Testis (tissue), 2 donors: ENCODE data around the gene SLC1A1.
"Not testable (repeated sequence)": the region's sequence is repeated elsewhere in the genome, so short reads cannot be mapped to it uniquely, and the experiment has no call there.

Experiments used
- CTCF ChIP-seq, 3 experiments: fragments of 450-650 bp in 2 of 3; fragments of 200-600 bp in 1 of 3; sonication (generic) in 1 of 3; IDR thresholded peaks; one replicate each; pipeline ENCODE4 v1.5.1; 2016 to 2019; ENCODE audit warnings: antibody characterized with exemption in 3 of 3, mild to moderate bottlenecking in 2 of 3, moderate library complexity in 1 of 3
- POLR2A ChIP-seq: fragments of 450-650 bp; IDR thresholded peaks from one replicate; pipeline ENCODE4 v1.6.1; 2017; ENCODE audit warnings: antibody characterized with exemption, mild to moderate bottlenecking, moderate library complexity

- TF ChIP-seq CTCF (IDR thresholded peaks at IDR 0.05); POLR2A: not testable (repeated sequence)
Measured at GRCh38 chr9:4533881-4534280, 43.6 kb downstream of the SLC1A1 start.
